ENCODE results near the gene CSF3R.

- TF ChIP-seq POLR2A (IDR thresholded peaks at IDR 0.05): no peak
- no peak for TF ChIP-seq CTCF (IDR thresholded peaks at IDR 0.05)
These were observed 10.8 kb upstream of the CSF3R start for GRCh38 chr1:36493524-36493923.

Measured in adrenal gland (tissue), 5 donors.